Hepatocyte (in vitro differentiated cells): ENCODE results near the gene LRCH1. TPM values are rescaled to one million over a fixed set of nuclear protein-coding genes. Genes with fewer than 3 reads are reported as not detected.
A peak's percentile ranks its signal among the peaks of the same experiment; 100 is the strongest.

Experiments
- DNase-seq: peaks from one replicate; pipeline ENCODE4 v3.0.0-alpha.2; 2016; ENCODE audit warnings: low spot score
- H2AFZ ChIP-seq: fragments of 200-600 bp; sonication (generic); 2 replicates; pipeline ENCODE4 v1.6.0; 2016; ENCODE audit warnings: antibody characterized with exemption, mild to moderate bottlenecking
- H3K27ac ChIP-seq: fragments of 200-600 bp; sonication (generic); 2 replicates; pipeline ENCODE4 v1.5.1; 2016; ENCODE audit warnings: mild to moderate bottlenecking
- H3K27me3 ChIP-seq: fragments of 200-600 bp; sonication (generic); 2 replicates; pipeline ENCODE4 v1.6.1; 2016
- H3K36me3 ChIP-seq: fragments of 200-600 bp; sonication (generic); replicated peaks from 2 replicates; pipeline ENCODE4 v1.5.1; 2016; ENCODE audit warnings: low read depth; ENCODE audit not compliant: insufficient read depth
- H3K4me1 ChIP-seq: fragments of 200-600 bp; sonication (generic); 2 replicates; pipeline ENCODE4 v1.5.1; 2016; ENCODE audit warnings: mild to moderate bottlenecking, moderate library complexity; ENCODE audit not compliant: insufficient read depth
- H3K4me2 ChIP-seq: fragments of 200-600 bp; sonication (generic); 2 replicates; pipeline ENCODE4 v1.6.0; 2016
- H3K4me3 ChIP-seq: fragments of 200-600 bp; sonication (generic); 2 replicates; pipeline ENCODE4 v1.5.1; 2016; ENCODE audit warnings: mild to moderate bottlenecking
- H3K79me2 ChIP-seq: fragments of 200-600 bp; sonication (generic); 2 replicates; pipeline ENCODE4 v1.6.0; 2017; ENCODE audit warnings: mild to moderate bottlenecking
- H3K9me2 ChIP-seq: fragments of 200-600 bp; sonication (generic); replicated peaks from 2 replicates; pipeline ENCODE4 v1.6.0; 2017; ENCODE audit warnings: mild to moderate bottlenecking; ENCODE audit not compliant: insufficient read depth
- H3K9me3 ChIP-seq: fragments of 200-600 bp; sonication (generic); 2 replicates; pipeline ENCODE4 v1.5.1; 2016; ENCODE audit warnings: low read depth, mild to moderate bottlenecking
- H4K20me1 ChIP-seq: fragments of 200-600 bp; sonication (generic); 2 replicates; pipeline ENCODE4 v1.6.0; 2016; ENCODE audit warnings: mild to moderate bottlenecking; ENCODE audit not compliant: insufficient read depth, poor library complexity, severe bottlenecking
- CTCF ChIP-seq: fragments of 200-600 bp; sonication (generic); IDR thresholded peaks from 2 replicates; pipeline ENCODE4 v1.5.1; 2016; ENCODE audit warnings: antibody characterized with exemption, mild to moderate bottlenecking; ENCODE audit not compliant: poor library complexity
- EZH2 ChIP-seq: fragments of 200-600 bp; sonication (generic); IDR thresholded peaks from 2 replicates; pipeline ENCODE4 v1.6.1; 2016; ENCODE audit warnings: antibody characterized with exemption, mild to moderate bottlenecking, borderline replicate concordance
- EZH2phosphoT487 ChIP-seq: fragments of 200-600 bp; sonication (generic); IDR thresholded peaks from one replicate; pipeline ENCODE4 v1.6.1; 2018; ENCODE audit warnings: antibody characterized with exemption, mild to moderate bottlenecking, low read depth, moderate library complexity; ENCODE audit not compliant: unreplicated experiment, severe bottlenecking
- WGBS: methylation state at CpG from one replicate; pipeline ENCODE4 v1.1.6; 2016; ENCODE audit warnings: low lambda C conversion rate; ENCODE audit errors: missing lambda C conversion rate; 5-methylcytosine and 5-hydroxymethylcytosine counted together
- polyA plus RNA-seq: library from polyadenylated mRNA; unstranded; fragments of >200 nt; fragmentation: Nextera tagmentation; extraction: Ambion mirVana; gene quantifications from 2 replicates; pipeline ENCODE4 v1.2.1, GENCODE V29; 2016
- total RNA-seq: library from RNA; depleted of rRNA; stranded (reverse); fragments of >200 nt; gene quantifications from 2 replicates; pipeline ENCODE4 v1.2.3, GENCODE V29; 2014

LRCH1 gene
- total and polyA plus RNA-seq, 2 experiments from 2014 or later: 5.7 to 14.1 TPM

DNA sequence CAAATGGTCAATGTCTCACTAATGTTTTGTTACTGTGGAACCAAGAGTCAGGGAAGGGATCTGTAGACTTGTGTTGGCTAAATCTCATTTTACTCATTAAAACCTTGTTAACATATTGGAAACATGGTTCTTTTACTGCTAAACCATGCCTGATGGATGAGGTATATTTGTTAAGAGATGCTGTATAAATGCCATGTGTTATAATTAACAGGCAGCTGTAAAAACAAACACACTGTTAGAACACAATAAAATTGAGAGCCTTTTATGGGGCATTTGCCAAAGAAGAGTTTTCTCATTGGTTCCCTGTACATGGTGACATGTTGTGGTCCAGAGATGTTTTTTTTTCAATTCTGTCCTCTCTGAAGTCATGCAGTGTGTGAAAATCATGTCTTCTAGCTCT, 122.0 kb downstream of the LRCH1 start:
- DNase-seq: no peak
- Histone ChIP-seq H3K27me3 (no peaks in the 10 kb centered on the region), H2AFZ (no peak overlapping the region), H3K4me1 (peaks cover 5% of the 10 kb centered on the region), H3K36me3 (no peaks in the 10 kb centered on the region), H3K27ac (peak overlapping the region; percentile 52), H3K4me2 (peak overlapping the region; percentile 9), H3K4me3 (no peak overlapping the region), H4K20me1 (no peaks in the 10 kb centered on the region), H3K9me2 (no peaks in the 10 kb centered on the region), H3K9me3 (no peaks in the 10 kb centered on the region), H3K79me2 (peaks cover 63% of the 10 kb centered on the region)
- TF ChIP-seq EZH2phosphoT487 (no peak), CTCF (no peak), EZH2 (no peak)

DNA sequence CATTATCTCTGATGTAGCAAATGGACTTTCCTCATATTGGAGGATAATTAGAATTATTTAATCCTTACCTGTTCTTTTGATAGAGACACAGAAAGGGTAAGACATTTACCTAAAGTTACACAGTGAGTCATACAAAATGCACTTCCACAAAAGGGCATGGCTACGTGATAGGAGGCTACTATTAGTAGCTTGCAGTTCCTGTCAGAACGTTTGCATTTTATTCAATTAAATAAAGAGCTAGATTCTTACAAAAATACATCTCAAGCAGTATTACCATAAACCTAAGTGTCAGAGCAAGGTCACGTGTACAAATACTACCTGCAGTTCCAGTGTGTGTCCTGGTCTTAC, 123.4 kb downstream of the LRCH1 start:
- TF ChIP-seq EZH2 (no peak), CTCF (no peak), EZH2phosphoT487 (no peak)
- H4K20me1 ChIP-seq: no peaks in the 10 kb centered on the region
- H3K36me3 ChIP-seq: no peaks in the 10 kb centered on the region
- peaks cover 8% of the 10 kb centered on the region for H3K4me1 ChIP-seq
- no peaks in the 10 kb centered on the region for H3K27me3 ChIP-seq
- no peaks in the 10 kb centered on the region for H3K9me3 ChIP-seq
- peak overlapping the region; percentile 52 for H3K27ac ChIP-seq
- H3K4me2 ChIP-seq: no peak overlapping the region
- WGBS: 80% methylated on average over 3 of the region's 3 CpGs
- peaks cover 77% of the 10 kb centered on the region for H3K79me2 ChIP-seq
- H2AFZ ChIP-seq: no peak overlapping the region
- H3K4me3 ChIP-seq: no peak overlapping the region
- no peaks in the 10 kb centered on the region for H3K9me2 ChIP-seq
- DNase-seq: no peak

GRCh38 chr13:46679369-46680120, 126.6 kb downstream of the LRCH1 start:
- Histone ChIP-seq H3K9me3 (no peaks in the 10 kb centered on the region), H3K36me3 (no peaks in the 10 kb centered on the region), H3K4me2 (peak overlapping the region; percentile 68), H3K27me3 (no peaks in the 10 kb centered on the region), H3K4me3 (no peak overlapping the region), H3K9me2 (no peaks in the 10 kb centered on the region), H4K20me1 (no peaks in the 10 kb centered on the region), H3K27ac (peak overlapping the region; percentile 68), H3K4me1 (peaks cover 15% of the 10 kb centered on the region), H2AFZ (no peak overlapping the region), H3K79me2 (peaks cover 56% of the 10 kb centered on the region)
- 48% methylated on average over 12 of the region's 12 CpGs for WGBS
- DNase-seq: peak; percentile 33
- TF ChIP-seq CTCF (peak; percentile 10), EZH2 (no peak)

GRCh38 chr13:46682015-46682414, 129.0 kb downstream of the LRCH1 start:
- WGBS: 98% methylated on average over 3 of the region's 3 CpGs
- H4K20me1 ChIP-seq: no peaks in the 10 kb centered on the region
- H3K79me2 ChIP-seq: peaks cover 43% of the 10 kb centered on the region
- no peaks in the 10 kb centered on the region for H3K36me3 ChIP-seq
- no peak overlapping the region for H2AFZ ChIP-seq
- H3K4me3 ChIP-seq: no peak overlapping the region
- H3K4me2 ChIP-seq: no peak overlapping the region
- no peaks in the 10 kb centered on the region for H3K9me2 ChIP-seq
- TF ChIP-seq EZH2 (no peak), CTCF (no peak), EZH2phosphoT487 (no peak)
- DNase-seq: no peak
- no peaks in the 10 kb centered on the region for H3K27me3 ChIP-seq
- peaks cover 24% of the 10 kb centered on the region for H3K4me1 ChIP-seq
- H3K27ac ChIP-seq: no peak overlapping the region
- no peaks in the 10 kb centered on the region for H3K9me3 ChIP-seq
